Activated CD4-positive, CD25-positive, alpha-beta regulatory T cell treated with anti-CD3 and anti-CD28 coated beads, Interleukin-2, amount 50 U/mL, for 72 hours (primary cell): ENCODE measurements around the gene DAO.
A peak's percentile ranks its signal among the peaks of the same experiment; 100 is the strongest.
"Not testable (repeated sequence)": the region's sequence is repeated elsewhere in the genome, so short reads cannot be mapped to it uniquely, and the experiment has no call there.

Experiments
- DNase-seq: peaks from one replicate; pipeline ENCODE4 v3.0.0; 2021

Gene DAO

DNA sequence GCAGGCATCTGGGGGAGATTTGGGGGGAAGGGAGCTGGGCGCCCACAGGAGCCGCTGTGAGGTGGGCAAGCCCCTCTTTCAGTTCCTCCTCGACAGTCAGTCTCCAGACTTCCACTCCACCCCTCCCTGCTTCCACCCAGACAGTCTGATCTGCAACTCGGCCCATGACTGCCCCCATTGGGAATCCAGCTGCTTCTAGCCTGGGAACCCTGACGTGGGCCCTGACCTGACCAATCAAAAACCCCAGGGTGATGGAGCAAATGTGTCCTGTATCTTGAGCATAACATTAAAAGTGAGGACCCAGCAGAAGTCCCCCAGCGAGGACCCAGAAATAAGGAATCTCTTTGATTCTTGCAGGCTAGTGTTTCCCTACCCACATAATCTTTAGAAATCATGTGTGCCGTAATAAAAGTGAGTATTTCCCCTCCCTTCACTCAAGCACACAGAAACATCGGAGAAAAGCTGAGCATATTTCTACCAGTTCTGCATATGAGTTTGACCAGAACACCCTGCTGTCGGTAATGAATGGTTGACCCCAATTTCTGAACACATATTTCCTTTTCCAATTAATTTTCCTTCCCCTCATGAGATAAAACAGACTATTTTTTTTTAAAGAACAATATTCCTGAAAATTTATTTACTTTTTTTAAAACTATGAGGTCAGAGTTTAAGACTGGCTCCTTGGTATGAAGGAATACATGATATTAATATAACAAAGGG is 28.9 kb upstream of the DAO start:
- no peak for DNase-seq

DNA sequence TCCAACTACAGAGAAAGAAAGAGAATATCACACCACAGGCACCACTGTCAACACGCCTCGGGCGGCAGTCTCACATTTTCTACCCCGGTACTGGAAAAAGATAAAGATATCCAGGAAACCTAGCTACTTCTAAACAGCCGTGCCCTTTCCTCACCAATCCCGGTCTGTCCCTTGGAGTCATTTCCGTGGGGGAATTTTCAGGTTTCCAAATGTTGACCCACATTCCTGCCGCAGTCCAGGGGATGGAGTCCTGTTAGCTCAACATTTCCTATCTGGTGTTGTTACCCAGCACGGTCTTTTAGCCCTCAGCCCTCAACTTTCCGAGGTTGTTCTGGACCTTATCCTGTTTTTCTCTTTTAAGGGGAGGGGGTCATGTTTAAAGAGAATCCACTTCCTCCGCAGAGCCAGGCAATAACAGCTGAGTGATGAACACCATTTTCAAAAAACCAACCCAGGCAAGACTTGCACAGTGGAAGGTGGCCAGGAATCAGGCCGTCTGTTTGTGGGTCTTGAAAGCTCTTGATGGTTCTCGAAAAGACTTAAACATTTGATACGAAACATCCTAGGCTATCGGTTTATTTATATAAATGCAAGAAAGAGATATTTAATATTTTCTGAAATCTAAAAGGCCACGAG is 27.1 kb upstream of the DAO start:
- no peak for DNase-seq

DNA sequence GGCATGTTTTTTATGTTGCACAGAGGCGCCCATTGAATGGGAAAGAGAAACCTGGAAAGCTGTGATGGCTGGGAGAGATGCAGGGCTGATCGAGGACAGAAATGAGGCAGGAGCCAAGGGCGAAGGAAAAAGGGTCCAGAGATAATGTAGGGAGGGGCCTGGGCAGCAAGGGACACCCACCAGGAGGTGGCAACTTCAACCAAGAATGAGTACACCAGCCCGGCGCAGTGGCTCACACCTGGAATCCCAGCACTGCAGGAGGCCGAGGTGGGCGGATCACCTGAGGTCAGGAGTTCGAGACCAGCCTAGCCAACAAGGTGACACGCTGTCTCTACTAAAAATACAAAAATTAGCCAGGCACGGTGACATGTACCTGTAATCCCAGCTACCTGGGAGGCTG is 26.5 kb upstream of the DAO start:
- no peak for DNase-seq

DNA sequence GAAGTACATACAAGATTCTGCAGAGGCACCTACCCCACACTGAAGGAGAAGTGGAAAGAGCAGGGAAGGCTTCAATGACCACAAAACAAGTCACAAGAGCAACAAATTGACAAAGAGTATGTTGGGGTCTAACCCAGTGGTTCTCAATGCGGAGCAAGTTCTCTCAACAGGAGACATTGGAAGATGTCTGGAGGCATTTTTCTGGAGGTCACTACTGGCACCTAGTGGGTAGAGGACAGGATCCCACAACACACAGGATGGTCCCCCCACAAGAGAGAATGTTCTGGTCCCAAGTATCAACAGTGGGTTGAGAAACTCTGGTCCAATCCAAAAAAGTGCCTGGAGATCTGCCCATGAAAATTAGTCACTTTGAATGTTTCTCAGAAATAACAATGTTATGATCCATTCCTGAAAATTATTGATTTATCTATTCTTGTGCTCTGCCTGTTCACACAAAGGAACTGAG is 25.9 kb upstream of the DAO start:
- DNase-seq = no peak

DNA sequence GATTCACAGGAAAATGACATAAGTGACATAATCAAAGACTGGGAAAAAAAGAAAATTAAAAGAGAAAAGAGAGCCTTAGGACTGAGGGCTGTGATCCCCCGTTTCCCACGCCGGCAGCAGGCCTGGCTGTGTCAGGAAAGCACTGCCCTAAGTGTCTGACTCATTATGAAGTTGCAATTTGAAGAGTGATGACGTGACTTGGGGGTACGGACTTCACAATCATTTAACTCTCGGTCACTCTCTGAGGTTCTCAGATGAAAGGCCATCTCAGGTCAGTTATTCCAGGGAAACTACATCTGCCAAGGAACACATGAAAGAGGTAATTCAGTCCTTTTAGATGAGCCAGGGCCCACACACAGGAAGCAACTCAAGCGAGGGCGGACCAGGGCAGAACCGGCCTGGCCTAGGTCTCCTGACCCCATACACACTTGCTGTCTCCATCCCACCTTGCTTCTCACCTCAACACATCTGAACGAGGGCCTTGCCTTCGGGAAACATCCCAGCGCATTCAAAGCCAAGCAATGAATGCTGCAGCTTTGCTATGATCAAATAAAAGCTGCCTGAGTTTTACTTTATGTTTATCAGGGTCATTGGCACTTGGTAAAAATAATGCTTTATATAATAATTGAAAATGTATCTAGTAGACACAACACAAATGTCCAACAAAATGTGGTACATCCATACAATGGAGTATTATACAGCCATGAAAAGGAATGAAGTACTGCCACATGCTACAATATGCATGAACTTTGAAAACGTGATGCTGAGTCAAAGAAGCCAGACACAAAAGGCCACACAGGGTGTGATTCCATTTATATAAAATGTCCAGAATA is 25.2 kb upstream of the DAO start:
- no peak for DNase-seq

DNA sequence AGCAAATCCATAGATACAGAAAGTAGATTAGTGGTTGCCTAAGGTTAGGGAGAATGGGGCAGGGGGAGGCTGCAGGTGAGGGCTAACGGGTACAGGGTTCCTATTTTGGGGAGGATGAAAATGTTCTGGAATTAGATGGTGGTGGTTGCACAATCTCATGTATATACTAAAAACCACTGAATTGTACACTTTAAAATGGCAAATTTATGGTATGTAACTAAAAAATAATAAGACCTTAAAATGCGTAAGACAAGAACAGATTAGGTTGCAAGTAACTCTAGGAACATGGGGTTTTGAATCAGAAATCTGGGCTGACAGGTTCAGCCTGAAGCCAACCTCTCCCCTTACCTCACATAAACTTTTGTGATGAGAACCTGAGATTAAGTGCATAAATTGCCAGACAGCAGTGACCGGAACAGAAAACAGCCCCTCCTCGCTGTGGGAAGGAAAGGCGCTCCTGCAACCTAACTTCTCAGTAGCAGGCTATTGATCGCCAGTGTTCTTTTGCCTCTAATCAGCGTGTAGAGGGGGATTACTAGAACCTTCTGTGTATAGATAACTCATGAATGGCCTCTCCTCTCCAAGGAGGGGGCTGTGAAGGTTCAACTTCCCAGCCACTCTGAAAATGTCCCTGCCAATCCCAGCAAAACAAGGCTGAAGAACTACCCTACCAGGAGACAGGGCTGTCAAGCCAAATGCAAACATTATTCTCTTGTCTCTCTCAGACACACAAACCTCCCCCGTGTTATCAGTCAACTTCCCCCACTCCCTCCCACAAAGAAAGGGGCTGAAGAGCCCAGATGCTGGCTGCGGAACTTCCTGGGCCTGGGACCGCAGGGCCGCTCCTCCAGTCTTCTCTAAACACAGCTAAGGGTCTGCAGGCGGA is 24.4 kb upstream of the DAO start:
- no peak for DNase-seq

DNA sequence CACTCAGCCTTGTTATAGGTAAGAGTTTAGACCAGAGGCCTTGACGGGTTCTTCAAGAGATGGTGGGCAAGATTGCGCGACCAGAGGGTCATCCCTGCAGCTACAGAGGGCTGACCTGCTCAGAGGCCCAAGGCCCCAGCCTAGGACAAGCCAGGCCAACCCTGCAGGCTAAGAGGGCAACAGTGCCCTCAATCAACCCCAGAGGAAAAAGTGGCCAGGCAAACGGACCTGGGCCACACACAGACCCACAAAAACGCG is 23.8 kb upstream of the DAO start:
- no peak for DNase-seq

DNA sequence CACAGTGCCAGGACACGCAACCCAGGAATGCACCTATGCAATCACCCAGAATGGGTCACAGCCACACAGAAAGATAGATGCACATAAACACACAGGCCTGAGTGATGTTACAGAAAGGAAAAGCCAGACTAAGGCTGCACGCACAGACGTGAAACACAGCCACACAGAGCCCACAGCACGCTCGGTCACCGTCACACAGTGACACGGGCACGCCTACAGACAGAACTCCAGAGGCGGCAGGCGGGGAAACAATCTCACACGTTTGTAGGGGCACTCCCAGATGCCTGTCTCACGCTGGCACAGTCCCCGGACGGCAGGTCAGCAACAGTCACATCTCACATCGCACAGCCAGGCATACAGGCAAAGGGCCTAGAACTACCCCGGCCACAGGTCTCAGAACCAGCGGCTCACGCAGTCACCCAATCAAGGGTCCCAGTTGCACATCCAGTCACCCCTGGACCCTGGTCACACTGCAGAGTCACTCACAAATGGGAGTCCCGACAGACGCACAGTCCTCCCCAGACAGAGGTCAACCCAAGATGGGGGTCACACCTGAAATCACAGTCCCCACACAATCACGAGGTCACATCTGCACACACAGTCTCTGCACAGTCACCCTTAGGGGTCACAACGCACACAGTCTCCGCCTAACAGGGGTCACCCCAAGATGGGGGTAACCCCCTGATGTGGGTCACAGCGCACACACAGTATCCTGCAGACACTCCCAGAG is 23.3 kb upstream of the DAO start:
- peak; percentile 69 for DNase-seq

DNA sequence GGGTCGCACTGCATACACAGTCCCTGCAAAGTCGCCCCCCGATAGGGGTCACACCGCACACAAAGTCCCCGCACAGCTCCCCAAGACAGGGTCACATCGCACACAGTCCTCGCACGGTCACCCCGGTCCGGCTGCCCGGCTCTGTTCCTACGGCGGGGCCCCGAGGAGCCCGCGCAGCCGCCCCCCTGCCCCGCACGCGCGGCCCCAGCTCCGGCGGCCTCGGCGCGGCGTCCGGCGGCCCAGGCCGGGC is 22.8 kb upstream of the DAO start:
- no peak for DNase-seq

DNA sequence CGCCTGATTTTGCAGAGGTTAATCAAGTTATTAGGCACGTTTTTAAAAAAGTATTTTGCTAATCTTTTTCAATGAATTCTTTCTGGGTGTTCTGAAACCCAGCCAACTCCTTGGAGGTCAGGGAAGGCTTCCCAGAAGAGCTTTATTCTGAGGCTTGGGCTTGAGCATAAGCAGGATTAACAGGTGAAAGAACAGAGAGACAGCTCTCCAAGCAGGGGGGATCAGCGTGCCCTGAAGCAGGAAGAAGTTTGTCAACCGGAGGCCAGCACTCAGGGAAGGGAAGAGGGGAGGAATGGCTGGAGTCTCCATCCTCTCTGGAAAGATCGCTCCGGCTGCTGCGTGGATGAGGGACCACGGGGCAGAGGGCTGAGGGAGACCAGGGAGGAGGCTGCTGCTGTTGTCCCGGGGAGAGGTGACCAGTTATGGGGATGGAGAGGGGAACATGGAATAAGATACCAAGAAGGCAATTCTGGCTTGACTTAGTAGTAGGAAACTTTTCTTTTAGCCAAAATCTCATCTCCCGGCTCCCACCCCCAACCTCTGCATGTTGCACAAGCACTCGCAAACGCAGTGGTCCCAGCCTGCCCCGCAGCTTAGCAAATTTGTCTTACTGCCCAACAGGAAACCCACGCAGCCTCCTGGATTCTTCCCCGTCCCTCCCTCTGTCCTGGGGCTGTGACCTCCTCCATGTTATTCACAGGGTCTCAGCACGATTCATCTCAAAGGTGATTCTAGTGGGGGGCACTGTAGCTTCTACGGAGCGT is 21.4 kb upstream of the DAO start:
- no peak for DNase-seq

DNA sequence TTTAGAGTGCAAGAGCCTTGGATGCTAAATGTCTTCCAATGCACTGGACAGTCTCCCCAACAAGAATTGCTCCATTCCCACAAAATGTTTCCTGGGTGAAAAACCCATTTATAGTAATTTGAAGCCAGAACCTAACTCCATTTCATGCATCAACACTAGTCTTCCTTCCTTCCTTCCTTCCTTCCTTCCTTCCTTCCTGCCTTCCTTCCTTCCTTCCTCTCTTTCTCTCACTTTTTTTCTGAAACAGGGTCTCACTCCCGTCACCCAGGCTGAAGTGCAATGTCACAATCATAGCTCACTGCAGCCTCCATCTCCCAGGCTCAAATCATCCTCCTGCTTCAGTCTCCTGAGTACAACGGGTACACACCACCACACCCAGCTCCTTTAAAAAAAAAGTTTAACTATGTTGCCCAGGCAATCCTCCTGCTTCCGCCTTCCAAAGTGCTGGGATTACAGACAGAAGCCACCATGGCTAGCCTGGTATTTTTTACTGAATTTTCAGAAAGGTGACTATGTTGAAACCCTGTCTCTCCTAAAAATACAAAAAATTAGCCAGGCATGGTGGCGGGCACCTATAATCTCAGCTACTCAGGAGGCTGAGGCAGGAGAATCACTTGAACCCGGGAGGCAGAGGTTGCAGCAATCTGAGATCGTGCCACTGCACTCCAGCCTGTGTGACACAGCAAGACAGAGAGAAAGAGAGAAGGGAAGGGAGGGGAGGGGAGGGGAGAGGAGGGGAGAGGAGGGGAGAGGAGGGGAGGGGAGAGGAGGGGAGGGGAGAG is 20.6 kb upstream of the DAO start:
- not testable (repeated sequence) for DNase-seq

DNA sequence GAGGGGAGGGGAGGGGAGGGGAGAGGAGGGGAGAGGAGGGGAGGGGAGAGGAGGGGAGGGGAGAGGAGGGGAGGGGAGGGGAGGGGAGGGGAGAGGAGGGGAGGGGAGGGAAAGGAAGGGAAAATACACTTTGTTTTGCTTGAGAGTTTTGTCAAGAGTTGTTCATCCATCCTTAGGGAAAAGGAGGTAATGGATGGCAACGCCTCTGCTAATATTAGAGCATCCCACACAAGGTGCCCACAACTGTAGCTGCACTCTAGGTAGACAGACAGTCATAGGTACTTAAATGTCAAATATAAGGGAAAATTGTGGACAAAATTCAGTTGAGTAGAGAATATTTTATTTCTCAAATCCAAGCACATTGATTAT is 20.0 kb upstream of the DAO start:
- DNase-seq = no peak

DNA sequence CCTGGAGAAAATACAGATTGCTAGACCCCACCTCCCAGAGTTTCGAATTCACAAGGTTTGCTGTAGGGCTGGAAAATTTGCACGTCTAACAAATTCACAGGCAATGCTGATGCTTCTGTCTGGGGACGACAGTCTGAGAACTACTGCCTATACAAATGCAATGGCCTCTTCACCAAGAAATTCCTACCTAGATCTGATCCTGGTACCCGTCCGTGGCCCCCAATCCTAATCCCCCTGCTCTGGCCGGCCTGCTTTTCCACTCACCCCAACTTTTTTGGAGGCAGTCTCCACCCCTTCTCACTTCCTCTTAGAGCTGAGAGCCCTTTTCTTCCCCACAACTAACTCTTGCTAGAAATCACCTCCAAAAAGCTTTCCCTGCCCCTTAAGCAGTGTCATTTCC is 19.4 kb upstream of the DAO start:
- DNase-seq = no peak

DNA sequence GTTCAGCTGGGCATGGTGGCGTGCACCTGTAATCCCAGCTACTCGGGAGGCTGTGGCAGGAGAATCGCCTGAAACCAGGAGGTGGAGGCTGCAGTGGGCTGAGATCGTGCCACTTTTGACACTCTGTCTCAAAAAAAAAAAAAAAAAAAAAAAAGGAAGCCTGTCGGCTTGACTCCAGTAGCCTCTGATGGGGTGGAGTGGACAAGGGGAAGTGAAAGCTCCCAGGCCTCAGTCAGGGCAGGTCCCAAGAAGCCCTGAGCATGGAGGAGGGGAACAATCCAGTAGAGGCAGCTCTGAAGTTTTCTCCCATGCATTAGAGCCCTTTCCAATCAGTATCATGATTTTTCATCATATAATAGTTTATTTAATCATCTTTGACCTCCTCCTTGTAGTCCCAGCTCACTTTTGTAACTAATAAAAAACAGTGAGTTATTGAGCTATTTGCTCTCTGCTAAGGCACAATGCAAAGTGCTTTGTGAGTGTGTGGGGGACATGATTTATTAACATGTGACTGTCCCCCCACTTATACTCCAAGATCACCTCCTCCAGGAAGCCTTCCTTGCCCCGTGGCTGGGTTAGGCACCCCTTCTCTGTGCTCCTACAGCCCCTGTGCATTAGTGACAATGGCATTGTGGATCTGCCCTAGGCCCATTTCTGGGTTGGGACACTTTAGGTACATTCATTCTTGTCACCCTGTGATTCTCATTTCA is 17.9 kb upstream of the DAO start:
- DNase-seq = no peak

DNA sequence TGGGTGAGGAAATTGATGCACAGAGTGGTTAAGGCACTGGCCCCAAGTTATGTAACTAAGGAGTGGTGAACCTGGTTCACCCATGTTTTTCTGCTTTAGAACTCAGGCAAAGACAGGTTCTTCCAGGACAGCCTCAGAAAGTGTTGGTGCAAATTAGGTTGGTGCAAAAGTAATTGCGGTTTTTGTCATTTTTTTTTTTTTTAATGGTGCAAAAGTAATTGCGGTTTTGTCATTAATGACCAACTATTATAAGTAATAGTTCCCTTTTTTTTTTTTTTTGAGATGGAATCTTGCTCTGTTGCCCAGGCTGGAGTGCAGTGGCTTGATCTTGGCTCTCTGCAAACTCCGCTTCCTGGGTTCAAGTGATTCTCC is 17.3 kb upstream of the DAO start:
- no peak for DNase-seq

DNA sequence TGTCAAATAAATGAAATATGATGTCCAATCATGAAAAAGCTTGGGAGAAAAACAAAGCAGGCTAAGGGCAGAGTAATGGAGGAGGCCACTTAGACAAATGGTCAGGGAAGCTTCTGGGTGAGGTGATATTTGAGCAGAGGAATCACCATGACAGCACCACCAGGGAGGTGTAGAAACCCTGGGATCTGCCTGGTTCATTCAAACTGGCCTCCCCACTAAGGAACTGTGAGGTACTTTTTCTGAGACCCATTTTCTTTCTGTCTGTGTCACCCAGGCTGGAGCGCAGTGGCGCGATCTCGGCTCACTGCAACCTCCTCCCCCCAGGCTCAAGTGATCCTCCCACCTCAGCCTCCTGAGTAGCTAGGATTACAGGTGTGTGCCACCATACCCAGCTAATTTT is 14.7 kb upstream of the DAO start:
- DNase-seq = no peak

DNA sequence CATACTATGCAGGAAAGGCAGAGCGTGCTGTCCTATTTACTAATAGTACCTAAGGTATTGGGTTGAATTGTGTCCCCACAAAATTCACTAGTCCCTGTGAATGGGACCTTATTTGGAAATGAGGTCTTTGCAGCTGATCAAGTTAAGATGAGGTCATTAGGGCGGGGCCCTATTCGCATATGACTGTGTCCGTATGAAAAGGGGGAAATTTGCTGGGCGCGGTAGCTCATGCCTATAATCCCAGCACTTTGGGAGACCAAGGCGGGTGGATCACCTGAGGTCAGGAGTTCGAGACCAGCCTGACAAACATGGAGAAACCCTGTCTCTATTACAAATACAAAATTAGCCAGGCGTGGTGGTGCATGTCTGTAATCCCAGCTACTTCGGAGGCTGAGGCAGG is 13.8 kb upstream of the DAO start:
- DNase-seq = not testable (repeated sequence)

DNA sequence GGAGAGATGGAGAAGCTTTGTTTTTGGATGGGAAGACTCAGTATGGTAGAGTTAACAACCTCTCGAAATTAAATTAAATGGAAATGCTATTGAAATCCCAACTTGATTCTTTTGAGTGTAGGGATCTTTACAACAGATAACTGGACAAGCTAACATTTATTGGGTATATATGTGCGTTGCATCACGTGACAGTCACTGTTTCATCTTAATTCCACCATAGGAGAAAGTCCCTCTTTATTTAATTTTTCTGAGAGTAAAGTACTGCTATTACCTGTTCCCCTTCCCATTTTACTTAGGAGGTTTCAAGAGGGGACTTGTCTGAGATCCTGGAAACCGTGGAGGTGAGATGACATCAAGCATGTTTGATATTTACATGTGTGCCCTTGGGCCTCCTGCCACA is 11.1 kb upstream of the DAO start:
- DNase-seq = no peak

DNA sequence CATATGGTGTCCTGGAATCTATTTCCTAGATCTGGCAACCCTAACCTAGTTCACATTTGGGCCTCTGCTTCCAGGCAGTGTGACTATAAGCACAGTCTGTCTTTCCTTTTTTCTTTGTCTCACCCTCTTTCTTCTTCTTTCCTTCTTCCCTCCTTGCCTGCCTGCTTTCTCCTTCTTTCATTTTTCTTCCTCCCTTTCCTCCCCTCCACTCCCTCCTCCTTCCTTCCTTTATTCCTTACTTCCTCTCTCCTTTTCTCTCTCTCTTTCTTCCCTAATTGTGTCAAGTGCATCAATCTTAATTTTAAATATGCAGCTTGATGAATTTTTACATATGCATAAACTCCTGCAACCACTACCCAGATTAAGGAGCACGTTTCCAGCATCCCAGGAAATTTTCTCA is 4.6 kb upstream of the DAO start:
- DNase-seq = no peak

DNA sequence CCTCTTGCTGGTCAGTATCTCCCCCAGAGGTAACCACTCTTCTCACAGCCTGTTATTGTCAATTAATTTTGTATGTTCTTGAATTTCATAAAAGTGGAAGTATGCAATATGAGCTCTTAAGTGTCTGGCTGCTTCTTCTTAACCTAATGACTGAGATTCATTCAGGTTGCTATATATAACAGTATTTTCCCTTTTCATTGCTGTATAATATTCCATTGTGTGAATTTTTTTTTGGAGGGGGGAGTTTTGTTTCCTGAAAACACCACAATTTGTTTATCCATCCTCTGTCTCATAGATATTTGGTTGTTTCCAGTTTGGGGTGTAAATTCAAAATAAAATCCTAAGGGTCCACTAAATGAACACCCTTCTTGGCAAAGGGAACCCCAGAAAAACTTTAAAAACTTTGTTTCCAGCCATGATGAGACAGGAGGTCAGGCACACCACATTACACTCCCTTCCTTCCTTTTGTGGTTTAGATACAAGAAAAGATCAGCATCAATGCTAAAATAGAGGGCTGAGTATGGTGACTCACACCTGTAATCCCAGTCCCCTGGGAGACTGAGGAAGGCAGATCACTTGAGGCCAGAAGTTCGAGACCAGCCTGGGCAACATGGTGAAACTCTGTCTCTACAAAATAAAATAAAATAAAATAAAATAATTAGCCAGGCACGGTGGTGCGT is 4.1 kb upstream of the DAO start:
- DNase-seq = no peak
